ENCODE results near the gene NSG1.

NSG1 gene

DNA sequence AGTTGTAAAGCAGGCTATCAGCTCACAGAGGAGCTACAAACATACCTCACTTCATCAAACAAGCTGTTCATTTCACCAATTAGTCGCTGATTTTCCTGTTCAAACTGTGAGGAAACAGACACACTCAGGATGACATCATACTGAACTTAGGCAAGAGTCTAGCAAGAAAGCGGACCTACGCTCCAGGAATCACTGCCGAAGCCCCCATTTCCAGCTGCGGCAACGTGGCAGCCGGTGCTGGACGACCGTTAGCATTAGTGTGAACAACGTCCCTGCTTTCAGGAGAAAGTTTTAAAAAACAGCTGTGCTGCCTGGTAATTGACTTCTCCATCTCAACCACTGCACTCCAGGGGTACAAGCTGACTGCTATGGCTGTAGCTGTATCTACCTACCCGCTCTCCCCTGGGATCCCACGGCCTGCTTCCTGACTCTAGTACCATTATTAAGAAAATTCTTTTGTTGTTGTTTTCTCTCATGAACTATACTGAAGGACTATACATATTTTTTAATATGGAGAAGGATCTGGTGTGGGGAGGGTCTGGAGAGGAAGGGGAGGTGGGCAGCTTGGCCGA, 38.3 kb downstream of the NSG1 start:
- Histone ChIP-seq H3K9me3 (ENCODE audit: insufficient read depth, low read length) (no peaks in the 10 kb centered on the region), H3K4me3 (ENCODE audit: insufficient read length, low read depth) (no peak overlapping the region), H3K9ac (ENCODE audit: insufficient read length, low read depth) (no peak overlapping the region), H3K27me3 (ENCODE audit: insufficient read depth, insufficient read length) (peaks cover 39% of the 10 kb centered on the region), H3K36me3 (ENCODE audit: insufficient read depth, insufficient read length, low read length) (peaks cover 40% of the 10 kb centered on the region), H3K4me1 (ENCODE audit: insufficient read depth, insufficient read length) (peaks cover 29% of the 10 kb centered on the region)
- TF ChIP-seq YY1 (IDR thresholded peaks at IDR 0.05; ENCODE audit: insufficient read depth, insufficient read length): no peak
- no peak for TF ChIP-seq SUZ12 (IDR thresholded peaks at IDR 0.05; ENCODE audit: extremely low read depth, insufficient read depth, insufficient read length)
- TF ChIP-seq ZNF274 (IDR thresholded peaks at IDR 0.05; ENCODE audit: low read depth, low read length): no peak
- no peak for DNase-seq (ENCODE audit: low read depth, low spot score)

DNA sequence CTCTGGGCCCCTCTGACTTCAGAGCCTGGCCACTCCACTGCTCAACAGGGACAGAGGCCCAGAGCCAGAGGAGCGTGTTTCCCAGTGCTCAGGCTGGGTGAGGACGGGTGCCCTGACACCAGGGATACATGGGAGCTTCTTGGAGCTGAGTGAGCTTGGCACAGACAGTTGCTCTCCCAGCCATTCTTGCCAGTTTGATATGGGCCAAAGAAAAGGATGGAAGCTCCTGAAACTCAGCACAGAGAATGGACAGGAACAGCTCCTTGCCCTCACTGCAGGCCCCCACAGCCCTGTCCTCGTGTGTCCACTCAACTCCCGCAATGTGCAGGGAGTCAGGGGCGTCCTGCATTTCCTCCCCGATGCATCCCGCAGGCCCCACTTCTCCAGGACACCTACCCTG, 38.8 kb downstream of the NSG1 start:
- Histone ChIP-seq H3K4me1 (ENCODE audit: insufficient read depth, insufficient read length) (peaks cover 29% of the 10 kb centered on the region), H3K9ac (ENCODE audit: insufficient read length, low read depth) (no peak overlapping the region), H3K4me3 (ENCODE audit: insufficient read length, low read depth) (no peak overlapping the region), H3K27me3 (ENCODE audit: insufficient read depth, insufficient read length) (peaks cover 39% of the 10 kb centered on the region), H3K9me3 (ENCODE audit: insufficient read depth, low read length) (no peaks in the 10 kb centered on the region), H3K36me3 (ENCODE audit: insufficient read depth, insufficient read length, low read length) (peaks cover 35% of the 10 kb centered on the region)
- no peak for DNase-seq (ENCODE audit: low read depth, low spot score)
- TF ChIP-seq YY1 (IDR thresholded peaks at IDR 0.05; ENCODE audit: insufficient read depth, insufficient read length) (no peak), ZNF274 (IDR thresholded peaks at IDR 0.05; ENCODE audit: low read depth, low read length) (no peak), SUZ12 (IDR thresholded peaks at IDR 0.05; ENCODE audit: extremely low read depth, insufficient read depth, insufficient read length) (no peak)

DNA sequence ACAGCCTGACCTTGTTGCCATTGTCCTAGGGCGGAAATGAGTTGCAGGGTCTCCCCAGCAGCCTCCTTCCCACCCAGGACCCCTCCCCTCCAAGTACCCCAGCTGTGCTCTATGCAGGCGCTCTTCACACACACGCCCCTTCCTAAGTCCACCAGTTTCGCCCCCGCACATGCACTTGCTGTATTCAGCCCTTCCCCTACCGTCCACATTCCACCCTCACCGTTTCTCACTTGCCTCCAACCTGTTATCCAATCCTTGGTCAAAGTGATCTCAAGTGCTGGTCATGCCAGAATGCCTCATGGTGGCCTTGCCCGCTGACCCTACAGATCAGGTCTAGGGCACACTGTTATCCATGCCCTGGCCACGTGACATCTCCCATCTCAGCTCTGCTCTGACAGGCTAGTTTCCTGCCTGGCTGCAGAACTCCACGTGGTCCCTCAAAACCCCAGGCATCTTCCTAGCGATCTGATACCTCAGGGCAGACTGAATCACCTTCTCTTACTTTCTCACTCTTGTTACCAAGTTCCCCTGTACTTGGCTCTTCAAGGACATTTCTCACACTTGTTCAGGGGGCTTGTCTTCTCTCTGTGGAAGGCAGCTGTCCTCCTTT, 39.7 kb downstream of the NSG1 start:
- no peaks in the 10 kb centered on the region for H3K9me3 ChIP-seq (ENCODE audit: insufficient read depth, low read length)
- no peak overlapping the region for H3K4me3 ChIP-seq (ENCODE audit: insufficient read length, low read depth)
- peaks cover 27% of the 10 kb centered on the region for H3K36me3 ChIP-seq (ENCODE audit: insufficient read depth, insufficient read length, low read length)
- no peak for DNase-seq (ENCODE audit: low read depth, low spot score)
- no peak overlapping the region for H3K9ac ChIP-seq (ENCODE audit: insufficient read length, low read depth)
- peaks cover 29% of the 10 kb centered on the region for H3K4me1 ChIP-seq (ENCODE audit: insufficient read depth, insufficient read length)
- TF ChIP-seq SUZ12 (IDR thresholded peaks at IDR 0.05; ENCODE audit: extremely low read depth, insufficient read depth, insufficient read length) (no peak), ZNF274 (IDR thresholded peaks at IDR 0.05; ENCODE audit: low read depth, low read length) (no peak), YY1 (IDR thresholded peaks at IDR 0.05; ENCODE audit: insufficient read depth, insufficient read length) (no peak)
- peaks cover 39% of the 10 kb centered on the region for H3K27me3 ChIP-seq (ENCODE audit: insufficient read depth, insufficient read length)

DNA sequence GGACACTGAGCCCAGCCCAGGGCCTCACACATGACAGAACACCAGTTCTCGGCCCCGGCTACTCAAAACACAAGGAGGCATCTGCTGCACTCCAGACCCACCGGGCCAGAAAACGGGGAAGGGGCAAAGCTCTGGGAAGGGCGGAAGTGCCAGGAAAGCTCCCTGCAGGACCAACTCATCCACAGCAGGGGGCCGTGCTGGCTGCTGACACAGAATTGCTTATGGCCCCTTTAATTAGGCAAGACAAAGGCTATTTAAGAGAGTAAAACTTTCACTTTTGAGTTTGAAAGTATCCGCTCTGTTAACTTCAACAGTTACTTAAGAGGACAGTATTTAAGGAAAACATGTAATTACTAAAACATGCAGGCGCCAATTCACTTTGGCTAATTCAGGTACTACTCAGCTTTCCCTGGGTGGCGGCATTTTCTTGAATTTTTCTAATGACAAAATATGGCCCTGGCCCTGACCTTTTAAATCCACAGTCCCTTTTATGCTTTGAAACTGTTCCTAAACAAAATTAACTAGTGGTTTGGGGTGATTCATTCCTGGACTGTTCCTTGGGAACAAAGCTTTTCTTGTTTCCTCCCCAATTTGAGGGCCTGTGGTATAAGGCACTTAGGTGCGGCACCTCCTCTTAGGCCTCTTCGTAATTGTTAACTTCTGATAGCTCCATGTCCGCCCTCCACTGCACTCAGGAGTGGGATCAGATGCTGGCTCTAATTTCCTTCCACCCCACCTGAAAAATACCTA, 40.4 kb downstream of the NSG1 start:
- H3K27me3 ChIP-seq (ENCODE audit: insufficient read depth, insufficient read length): peaks cover 40% of the 10 kb centered on the region
- no peak overlapping the region for H3K4me3 ChIP-seq (ENCODE audit: insufficient read length, low read depth)
- no peak overlapping the region for H3K9ac ChIP-seq (ENCODE audit: insufficient read length, low read depth)
- H3K9me3 ChIP-seq (ENCODE audit: insufficient read depth, low read length): no peaks in the 10 kb centered on the region
- H3K36me3 ChIP-seq (ENCODE audit: insufficient read depth, insufficient read length, low read length): peaks cover 25% of the 10 kb centered on the region
- H3K4me1 ChIP-seq (ENCODE audit: insufficient read depth, insufficient read length): peaks cover 29% of the 10 kb centered on the region
- TF ChIP-seq SUZ12 (IDR thresholded peaks at IDR 0.05; ENCODE audit: extremely low read depth, insufficient read depth, insufficient read length) (no peak), ZNF274 (IDR thresholded peaks at IDR 0.05; ENCODE audit: low read depth, low read length) (no peak), YY1 (IDR thresholded peaks at IDR 0.05; ENCODE audit: insufficient read depth, insufficient read length) (no peak)
- peak; percentile 43 for DNase-seq (ENCODE audit: low read depth, low spot score)

DNA sequence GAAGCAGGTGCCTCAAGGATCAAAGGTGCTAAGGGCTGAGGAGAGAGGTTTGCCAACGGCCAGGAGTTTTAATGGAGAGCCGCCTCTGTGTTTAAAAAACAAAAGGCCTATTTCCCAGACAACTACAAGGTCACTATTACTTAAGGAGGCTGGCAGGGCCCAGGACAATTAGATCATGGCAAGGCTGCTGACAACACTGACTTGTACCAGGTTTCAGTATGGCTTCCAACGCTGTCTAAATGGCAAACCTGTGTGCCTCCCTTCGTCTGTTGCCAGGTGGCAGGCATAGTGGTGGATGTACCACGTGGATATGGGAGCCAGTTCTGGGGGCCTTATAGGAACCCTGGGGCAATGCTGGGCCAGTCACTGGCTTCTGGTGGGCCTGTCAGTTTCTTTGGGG, 41.0 kb downstream of the NSG1 start:
- Histone ChIP-seq H3K9me3 (ENCODE audit: insufficient read depth, low read length) (no peaks in the 10 kb centered on the region), H3K9ac (ENCODE audit: insufficient read length, low read depth) (no peak overlapping the region), H3K4me1 (ENCODE audit: insufficient read depth, insufficient read length) (peaks cover 29% of the 10 kb centered on the region), H3K4me3 (ENCODE audit: insufficient read length, low read depth) (no peak overlapping the region), H3K27me3 (ENCODE audit: insufficient read depth, insufficient read length) (peaks cover 43% of the 10 kb centered on the region), H3K36me3 (ENCODE audit: insufficient read depth, insufficient read length, low read length) (peaks cover 25% of the 10 kb centered on the region)
- no peak for TF ChIP-seq YY1 (IDR thresholded peaks at IDR 0.05; ENCODE audit: insufficient read depth, insufficient read length)
- no peak for TF ChIP-seq SUZ12 (IDR thresholded peaks at IDR 0.05; ENCODE audit: extremely low read depth, insufficient read depth, insufficient read length)
- TF ChIP-seq ZNF274 (IDR thresholded peaks at IDR 0.05; ENCODE audit: low read depth, low read length): no peak
- no peak for DNase-seq (ENCODE audit: low read depth, low spot score)

DNA sequence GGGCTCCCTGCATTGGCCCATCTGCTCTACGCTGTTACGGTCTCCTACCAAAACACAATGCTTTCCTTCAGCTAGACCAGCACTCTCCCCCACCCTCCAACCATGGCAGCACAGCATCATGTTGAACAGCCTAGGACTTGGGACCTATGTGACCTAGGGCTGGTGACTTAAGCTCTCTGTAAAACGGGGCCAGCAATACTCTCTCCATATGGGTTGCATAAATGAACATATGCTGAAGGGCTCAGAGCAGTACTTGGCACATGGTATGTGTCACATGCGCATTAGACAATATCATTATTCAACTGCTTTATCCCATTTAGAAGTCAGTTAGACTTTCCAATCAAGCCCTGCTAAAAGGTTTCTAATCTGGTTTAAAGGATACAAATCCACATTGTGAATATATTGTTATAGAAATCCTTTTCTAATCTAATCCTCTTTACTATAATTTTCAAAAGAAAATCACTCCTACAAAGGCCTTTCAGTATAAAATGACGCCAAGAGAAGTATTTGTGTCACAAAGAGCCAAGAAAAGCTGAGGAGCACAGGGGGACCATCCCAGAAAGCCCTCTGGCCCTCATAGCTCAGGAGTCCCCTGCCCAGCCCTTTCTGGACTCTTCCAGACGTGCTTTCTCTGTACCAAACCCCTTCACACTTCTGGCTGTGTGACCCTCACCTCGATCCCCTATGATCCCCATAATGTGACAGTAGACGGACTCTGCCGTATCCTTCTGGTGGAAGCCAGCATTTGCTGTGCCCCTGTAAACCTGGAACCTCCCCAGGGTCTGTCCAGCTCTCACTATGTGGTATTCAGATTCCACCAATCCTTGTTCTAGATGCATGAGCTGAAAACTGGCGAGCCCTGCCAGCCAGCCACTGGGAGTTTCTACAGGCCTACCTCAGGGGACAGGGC, 42.3 kb downstream of the NSG1 start:
- H3K4me3 ChIP-seq (ENCODE audit: insufficient read length, low read depth): no peak overlapping the region
- peaks cover 43% of the 10 kb centered on the region for H3K27me3 ChIP-seq (ENCODE audit: insufficient read depth, insufficient read length)
- peaks cover 31% of the 10 kb centered on the region for H3K36me3 ChIP-seq (ENCODE audit: insufficient read depth, insufficient read length, low read length)
- H3K9me3 ChIP-seq (ENCODE audit: insufficient read depth, low read length): no peaks in the 10 kb centered on the region
- no peak overlapping the region for H3K9ac ChIP-seq (ENCODE audit: insufficient read length, low read depth)
- TF ChIP-seq YY1 (IDR thresholded peaks at IDR 0.05; ENCODE audit: insufficient read depth, insufficient read length) (no peak), SUZ12 (IDR thresholded peaks at IDR 0.05; ENCODE audit: extremely low read depth, insufficient read depth, insufficient read length) (no peak), ZNF274 (IDR thresholded peaks at IDR 0.05; ENCODE audit: low read depth, low read length) (no peak)
- H3K4me1 ChIP-seq (ENCODE audit: insufficient read depth, insufficient read length): peaks cover 23% of the 10 kb centered on the region
- DNase-seq (ENCODE audit: low read depth, low spot score): no peak
